Testis (tissue), 3 donors: Measurements from ENCODE around the gene EVI2B. TPM values are rescaled to one million over a fixed set of nuclear protein-coding genes. Genes with fewer than 3 reads are reported as not detected.
"Not testable (repeated sequence)": the region's sequence is repeated elsewhere in the genome, so short reads cannot be mapped to it uniquely, and the experiment has no call there.

Experiments
- DNase-seq: peaks from one replicate; pipeline ENCODE4 v3.0.0-alpha.2; 2019
- H3K27ac ChIP-seq, 2 donors: fragments of 200-600 bp; sonication (generic); one replicate each; pipeline ENCODE4 v1.5.1; 2019
- H3K27me3 ChIP-seq: fragments of 200-600 bp; sonication (generic); one replicate; pipeline ENCODE4 v1.5.1; 2019
- H3K36me3 ChIP-seq: fragments of 200-600 bp; sonication (generic); one replicate; pipeline ENCODE4 v1.5.1; 2017; ENCODE audit warnings: low read depth; ENCODE audit errors: missing control alignments
- H3K4me1 ChIP-seq: fragments of 200-600 bp; sonication (generic); one replicate; pipeline ENCODE4 v1.5.1; 2019
- H3K4me3 ChIP-seq, 2 donors: fragments of 200-600 bp; sonication (generic); one replicate each; pipeline ENCODE4 v1.5.1; 2017 to 2019
- H3K9me3 ChIP-seq: fragments of 200-600 bp; sonication (generic); one replicate; pipeline ENCODE4 v1.5.1; 2017
- CTCF ChIP-seq, 3 experiments: fragments of 450-650 bp in 2 of 3; fragments of 200-600 bp in 1 of 3; sonication (generic) in 1 of 3; IDR thresholded peaks; one replicate each; pipeline ENCODE4 v1.5.1; 2016 to 2019; ENCODE audit warnings: antibody characterized with exemption in 3 of 3, mild to moderate bottlenecking in 2 of 3, moderate library complexity in 1 of 3
- POLR2A ChIP-seq: fragments of 450-650 bp; IDR thresholded peaks from one replicate; pipeline ENCODE4 v1.6.1; 2017; ENCODE audit warnings: antibody characterized with exemption, mild to moderate bottlenecking, moderate library complexity
- WGBS, 2 donors: methylation state at CpG; one replicate each; pipeline ENCODE4 v1.1.5; 2018; 5-methylcytosine and 5-hydroxymethylcytosine counted together
- intact Hi-C: fragments of 100-400 bp; cut with DNase I; formaldehyde crosslinking; loops from one replicate; pipeline ENCODE4 v1.15.1; 2023; ENCODE audit warnings: low total_unique reads
- polyA plus RNA-seq: library from polyadenylated mRNA; stranded (reverse); fragments of 350-450 nt; fragmentation: Illumina TruSeq; extraction: RNeasy Lipid Tissue Mini Kit (QIAGEN cat#74804); gene quantifications from one replicate; pipeline ENCODE4 v1.2.3, GENCODE V29; 2014; ENCODE audit warnings: low read depth, low replicate concordance; ENCODE audit not compliant: insufficient read depth
- total RNA-seq, 2 donors: library from RNA; depleted of rRNA; stranded (reverse); fragments of >200 nt; gene quantifications; one replicate each; pipeline ENCODE4 v1.2.3, GENCODE V29; 2016

The EVI2B gene
- total and polyA plus RNA-seq, 3 donors from 2014 or later, result 1.4 to 6.0 (median 3.4) TPM

DNA sequence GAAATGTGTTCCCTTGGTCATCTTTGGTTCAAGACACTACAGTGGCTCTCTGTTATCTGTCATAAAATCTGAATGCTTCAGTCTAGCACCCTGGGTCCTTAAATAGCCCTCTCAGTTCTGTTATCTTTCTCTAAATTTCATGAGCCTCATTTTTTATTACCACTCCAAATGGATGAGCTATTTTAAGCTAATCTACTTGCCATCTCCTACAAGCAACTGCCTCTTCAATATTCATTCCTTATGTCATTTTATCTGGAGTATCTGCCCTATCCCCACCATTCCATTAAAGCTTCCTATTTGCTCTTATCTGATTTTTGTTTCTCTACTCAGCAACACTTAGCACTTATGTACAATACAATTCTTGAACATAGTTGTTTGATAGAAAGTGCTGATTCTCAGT is 35.6 kb upstream of the EVI2B start:
- intact Hi-C loops, result no loop called here
- no peaks in the 10 kb centered on the region for H3K27me3 ChIP-seq
- no peak overlapping the region for H3K4me3 ChIP-seq
- H3K27ac ChIP-seq, result no peak overlapping the region
- TF ChIP-seq POLR2A (no peak), CTCF (IDR thresholded peaks at IDR 0.05) (no peak)
- no peaks in the 10 kb centered on the region for H3K9me3 ChIP-seq
- H3K36me3 ChIP-seq, result no peaks in the 10 kb centered on the region
- DNase-seq, result no peak
- H3K4me1 ChIP-seq, result no peaks in the 10 kb centered on the region

GRCh38 chr17:31345191-31345747 is 31.4 kb upstream of the EVI2B start:
- 66 to 76% methylated on average over 11 to 14 of the region's 34 CpGs for WGBS, 2 donors
- DNase-seq, intact Hi-C loops, H3K9me3 ChIP-seq, H3K27me3 ChIP-seq, H3K27ac ChIP-seq, H3K4me1 ChIP-seq, H3K4me3 ChIP-seq, H3K36me3 ChIP-seq: not testable (repeated sequence)

DNA sequence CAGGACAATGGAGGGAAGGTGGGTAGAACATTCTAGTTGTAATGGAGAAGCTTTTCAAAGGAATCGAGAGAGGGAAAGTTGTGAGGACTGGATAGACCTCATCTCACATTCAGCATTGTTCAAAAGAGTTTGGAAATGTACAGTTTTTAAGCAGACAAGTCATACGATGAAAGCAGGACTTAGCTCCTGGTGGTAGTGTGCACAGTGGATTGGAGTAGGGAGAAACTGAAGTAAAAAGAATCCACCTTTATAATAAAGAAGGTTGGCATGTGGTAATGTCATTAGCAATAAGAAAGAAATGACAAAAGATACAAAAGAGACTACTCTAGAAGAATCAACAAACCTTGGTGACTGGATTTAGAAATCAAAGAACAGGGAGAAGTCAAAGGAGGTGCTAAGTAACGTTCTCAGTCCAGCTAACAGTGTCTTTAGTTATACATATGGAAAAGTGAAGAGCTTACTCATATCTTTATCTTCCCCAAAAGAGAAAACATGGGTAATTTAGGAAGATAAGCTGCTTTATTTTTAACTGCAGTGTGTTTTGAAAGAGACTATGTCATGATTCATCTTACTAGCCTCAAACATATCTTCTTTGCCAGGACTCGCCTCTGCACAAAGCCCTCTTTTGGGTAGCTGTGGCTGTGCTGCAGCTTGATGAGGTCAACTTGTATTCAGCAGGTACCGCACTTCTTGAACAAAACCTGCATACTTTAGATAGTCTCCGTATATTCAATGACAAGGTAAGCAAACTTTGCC is 26.2 kb upstream of the EVI2B start:
- Histone ChIP-seq H3K4me3 (no peak overlapping the region), H3K4me1 (no peaks in the 10 kb centered on the region), H3K27me3 (no peaks in the 10 kb centered on the region), H3K36me3 (no peaks in the 10 kb centered on the region), H3K27ac (no peak overlapping the region), H3K9me3 (no peaks in the 10 kb centered on the region)
- 86 to 93% methylated on average over 6 of the region's 6 CpGs for WGBS, 2 donors
- intact Hi-C loops, result no loop called here
- TF ChIP-seq POLR2A (no peak), CTCF (IDR thresholded peaks at IDR 0.05) (no peak)
- no peak for DNase-seq

- no peak for DNase-seq
- no peak overlapping the region for H3K27ac ChIP-seq
- no peaks in the 10 kb centered on the region for H3K36me3 ChIP-seq
- no peaks in the 10 kb centered on the region for H3K27me3 ChIP-seq
- no peak for TF ChIP-seq POLR2A
- TF ChIP-seq CTCF (IDR thresholded peaks at IDR 0.05), result no peak
- intact Hi-C loops, result no loop called here
- H3K9me3 ChIP-seq, result no peaks in the 10 kb centered on the region
- no peaks in the 10 kb centered on the region for H3K4me1 ChIP-seq
- no peak overlapping the region for H3K4me3 ChIP-seq
Observed at GRCh38 chr17:31329221-31329620, 15.4 kb upstream of the EVI2B start.

GRCh38 chr17:31328160-31328535 is 14.3 kb upstream of the EVI2B start:
- H3K27me3 ChIP-seq, result no peaks in the 10 kb centered on the region
- H3K27ac ChIP-seq, result no peak overlapping the region
- H3K4me3 ChIP-seq, result no peak overlapping the region
- H3K36me3 ChIP-seq, result no peaks in the 10 kb centered on the region
- H3K9me3 ChIP-seq, result no peaks in the 10 kb centered on the region
- no peak for DNase-seq
- H3K4me1 ChIP-seq, result no peaks in the 10 kb centered on the region
- TF ChIP-seq POLR2A (no peak), CTCF (IDR thresholded peaks at IDR 0.05) (no peak)
- intact Hi-C loops, result no loop called here
